GM19043 (cell line): Measurements from ENCODE around the gene PCK1.

Experiments
- ATAC-seq: cut with Tn5 transposase; IDR thresholded peaks from one replicate; pipeline ENCODE4 v1.9.1; 2021; ENCODE audit warnings: low read depth; ENCODE audit not compliant: unreplicated experiment

The PCK1 gene

GRCh38 chr20:57559658-57560553 lies 1.0 kb upstream of the PCK1 start:
- ATAC-seq: no peak

GRCh38 chr20:57561356-57562279 lies 708 bp downstream of the PCK1 start:
- no peak for ATAC-seq

DNA sequence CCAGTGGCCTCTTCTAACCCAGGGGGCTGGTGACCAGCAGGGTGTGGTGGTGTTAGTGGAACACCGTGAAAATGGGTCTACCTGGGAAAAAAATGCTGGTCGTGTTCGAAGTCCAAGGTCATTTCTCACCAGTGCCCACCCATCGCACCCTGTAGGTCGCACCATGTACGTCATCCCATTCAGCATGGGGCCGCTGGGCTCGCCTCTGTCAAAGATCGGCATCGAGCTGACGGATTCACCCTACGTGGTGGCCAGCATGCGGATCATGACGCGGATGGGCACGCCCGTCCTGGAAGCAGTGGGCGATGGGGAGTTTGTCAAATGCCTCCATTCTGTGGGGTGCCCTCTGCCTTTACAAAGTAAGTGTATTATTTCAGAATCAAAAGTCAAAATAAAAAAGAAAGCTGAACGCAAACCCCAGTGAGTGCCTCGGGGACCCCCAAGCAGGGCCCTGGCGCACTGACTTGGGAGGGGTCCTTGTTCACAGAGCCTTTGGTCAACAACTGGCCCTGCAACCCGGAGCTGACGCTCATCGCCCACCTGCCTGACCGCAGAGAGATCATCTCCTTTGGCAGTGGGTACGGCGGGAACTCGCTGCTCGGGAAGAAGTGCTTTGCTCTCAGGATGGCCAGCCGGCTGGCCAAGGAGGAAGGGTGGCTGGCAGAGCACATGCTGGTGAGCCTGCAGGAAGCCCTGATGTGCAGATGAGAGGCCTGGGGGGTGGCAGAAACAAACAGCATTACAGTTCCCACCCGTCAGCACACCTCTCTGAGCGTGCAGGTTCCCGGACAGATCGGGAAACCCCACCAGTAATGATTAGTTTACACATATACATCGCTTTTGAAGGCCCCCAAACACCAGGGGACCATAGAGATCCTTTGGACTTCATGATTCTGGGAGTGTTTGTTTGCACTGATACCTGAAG lies 1.9 kb downstream of the PCK1 start:
- no peak for ATAC-seq

- ATAC-seq: no peak
These were observed 2.6 kb downstream of the PCK1 start for GRCh38 chr20:57563522-57563921.

GRCh38 chr20:57564180-57564802 lies 3.4 kb downstream of the PCK1 start:
- ATAC-seq: no peak

- no peak for ATAC-seq
These were observed 4.2 kb downstream of the PCK1 start for GRCh38 chr20:57564951-57565642.

DNA sequence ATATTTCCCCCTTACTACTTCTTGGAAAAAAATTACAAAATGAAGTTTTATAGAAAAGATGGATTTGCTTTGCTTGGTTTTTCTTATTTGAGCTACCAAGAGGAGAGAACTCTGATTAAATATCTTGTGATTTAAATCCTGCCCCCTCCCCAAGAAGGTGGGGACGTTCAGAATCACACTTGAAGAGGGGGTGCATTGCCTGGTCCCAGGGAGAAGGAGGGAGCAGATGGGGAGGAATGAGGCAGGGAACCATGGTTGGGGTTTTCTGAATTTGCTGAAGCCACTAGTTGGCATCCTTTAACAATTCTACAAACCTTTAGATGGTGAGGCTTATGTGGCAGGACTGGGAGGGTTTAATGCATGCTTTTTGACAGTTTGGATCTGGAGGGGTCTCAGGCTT lies 5.5 kb downstream of the PCK1 start:
- no peak for ATAC-seq

GRCh38 chr20:57566803-57567459 lies 6.0 kb downstream of the PCK1 start:
- no peak for ATAC-seq

DNA sequence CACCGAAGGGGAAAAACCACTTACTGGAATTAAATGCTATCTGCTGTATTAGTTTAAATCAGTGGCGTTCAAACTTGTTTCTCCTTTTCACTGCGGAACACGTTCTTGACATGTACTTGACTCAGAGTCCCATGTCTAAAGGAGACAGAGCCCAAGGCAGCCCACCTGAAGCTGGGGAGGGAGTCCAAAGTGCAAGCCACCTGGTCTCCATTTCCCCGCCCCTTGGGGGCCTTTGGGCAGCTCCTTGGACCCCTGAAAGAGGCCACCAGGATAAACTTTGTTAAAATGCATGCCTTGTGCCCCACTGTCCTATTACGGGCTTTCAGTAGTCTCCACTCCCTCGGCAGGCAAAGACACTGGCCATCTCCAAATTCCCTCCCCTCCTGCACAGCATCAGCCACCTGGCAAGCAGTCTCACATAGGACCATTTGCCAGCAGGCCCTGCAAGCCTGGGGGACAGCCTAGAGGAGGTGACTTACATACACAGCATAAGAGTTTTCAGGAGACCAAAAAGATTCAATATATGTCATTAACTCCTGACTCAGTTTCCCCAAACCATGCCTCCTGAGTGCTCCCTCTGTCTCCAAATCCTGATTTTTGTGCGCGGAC lies 6.7 kb downstream of the PCK1 start:
- ATAC-seq: no peak

- ATAC-seq: no peak
These were observed 7.4 kb downstream of the PCK1 start for GRCh38 chr20:57568088-57568896.

GRCh38 chr20:57568960-57569359 lies 8.1 kb downstream of the PCK1 start:
- no peak for ATAC-seq

DNA sequence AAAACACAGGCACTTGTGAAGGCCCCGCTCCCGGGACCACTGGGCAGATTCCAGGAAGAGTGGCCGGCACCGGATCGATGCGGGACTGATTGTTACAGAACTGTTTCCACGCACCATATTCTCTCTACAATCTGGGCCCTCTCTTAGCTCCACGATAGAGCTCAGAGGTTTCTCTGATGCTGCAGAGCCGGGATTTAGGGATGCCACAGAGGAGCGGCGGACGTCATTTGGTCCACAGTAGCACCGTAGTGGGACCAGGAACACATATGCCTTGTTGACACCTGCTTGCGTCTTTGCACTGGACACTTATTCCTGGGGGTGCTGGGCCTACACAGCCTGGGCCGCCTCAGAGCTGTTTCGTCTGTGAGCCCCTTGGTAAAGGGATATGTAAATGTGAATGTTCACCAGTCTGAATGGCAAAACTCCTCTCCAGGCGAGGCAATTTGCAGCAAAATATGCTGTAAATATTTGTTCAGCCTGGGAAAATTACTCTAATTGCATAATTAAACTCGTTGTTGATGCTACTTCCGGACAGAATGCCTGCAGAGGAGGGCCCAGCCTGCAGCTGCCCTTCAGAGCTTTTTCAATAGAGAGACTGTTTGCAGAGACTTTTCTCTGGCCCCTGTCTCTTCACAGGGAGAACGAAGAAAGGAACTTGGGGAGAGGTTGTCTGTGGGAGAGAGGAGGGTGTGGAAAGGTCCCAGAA lies 9.4 kb downstream of the PCK1 start:
- ATAC-seq: no peak

GRCh38 chr20:57570920-57571319 lies 10.0 kb downstream of the PCK1 start:
- ATAC-seq: no peak

DNA sequence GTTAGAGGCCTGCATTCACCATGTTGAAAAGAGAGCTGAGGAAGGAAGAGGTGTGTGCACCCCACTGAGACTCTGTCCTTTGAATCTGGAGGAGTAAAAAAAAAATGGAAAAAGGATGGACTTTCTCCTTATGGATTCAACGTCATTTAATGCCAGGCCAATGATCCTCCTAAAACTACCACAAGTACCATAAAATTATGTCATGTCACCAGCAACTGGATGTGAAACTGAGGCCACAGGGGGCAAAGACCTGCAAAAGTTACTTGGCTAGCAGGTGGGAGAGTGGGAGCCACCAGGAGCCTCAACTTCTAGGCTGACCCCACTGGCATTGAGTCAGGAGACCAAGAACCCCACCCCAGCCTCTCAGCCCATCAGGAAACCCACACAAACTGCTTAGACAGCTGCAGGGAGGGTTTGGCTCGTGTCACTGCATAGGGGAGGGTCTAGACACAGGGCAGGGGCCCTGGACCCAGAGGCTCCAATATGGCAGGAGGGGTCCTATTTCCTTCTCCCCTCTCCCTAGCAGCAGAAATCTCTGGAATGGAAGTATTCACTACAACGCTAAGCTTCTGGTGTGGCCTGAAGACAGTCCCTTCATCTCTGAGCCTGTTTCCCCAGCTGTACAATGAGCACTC lies 11.0 kb downstream of the PCK1 start:
- no peak for ATAC-seq

GRCh38 chr20:57573242-57573641 lies 12.3 kb downstream of the PCK1 start:
- ATAC-seq: no peak

DNA sequence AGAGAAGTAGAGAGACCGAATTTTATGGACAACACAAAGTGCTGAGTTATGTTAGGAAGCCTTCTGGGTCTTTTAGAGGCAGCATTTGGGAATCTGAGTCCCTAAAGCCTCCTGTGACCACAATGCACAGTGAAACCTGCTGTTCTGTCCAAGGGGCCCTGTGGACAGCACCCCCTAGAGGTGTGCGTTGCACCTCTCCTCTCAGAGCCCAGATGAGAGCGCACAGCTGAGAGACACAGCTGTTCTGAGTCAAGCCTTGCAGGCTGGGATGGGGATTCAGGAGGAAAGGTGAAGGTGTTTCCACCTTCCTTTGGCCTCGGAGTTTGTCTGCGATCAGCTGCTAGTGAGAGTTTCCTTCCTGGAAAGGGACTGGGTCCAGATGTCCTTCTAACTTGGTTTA lies 13.0 kb downstream of the PCK1 start:
- ATAC-seq: no peak

DNA sequence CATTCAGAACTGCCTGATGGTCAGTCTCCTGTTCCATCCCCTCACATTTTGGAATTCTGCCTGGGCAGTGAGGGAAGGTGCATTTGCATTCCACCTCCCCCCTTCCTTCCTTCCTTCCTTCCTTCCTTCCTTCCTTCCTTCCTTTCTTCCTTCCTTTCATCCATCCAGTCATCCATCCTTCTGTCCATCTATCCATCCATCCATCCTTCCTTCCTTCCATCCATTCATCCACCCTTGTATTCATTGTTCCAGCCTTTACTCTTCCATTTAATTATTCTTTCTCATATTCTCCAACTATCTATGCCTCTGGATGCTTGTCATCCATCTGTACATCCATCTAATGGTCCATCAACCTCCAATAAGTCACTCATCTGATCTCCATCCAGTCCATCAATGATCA lies 14.0 kb downstream of the PCK1 start:
- no peak for ATAC-seq
